Adrenal gland (tissue), 5 donors: Measurements from ENCODE around the gene NR1D1.

Source experiments
- POLR2A ChIP-seq, 2 donors: fragments of 450-650 bp; IDR thresholded peaks; one replicate each; pipeline ENCODE4 v1.6.1; 2017; ENCODE audit warnings: antibody characterized with exemption in 2 of 2, mild to moderate bottlenecking in 2 of 2, moderate library complexity in 1 of 2
- TF ChIP-seq, protein P1 (sequence below), 6 experiments: fragments of 450-650 bp in 4 of 6; fragments of 200-600 bp in 2 of 6; sonication (generic) in 1 of 6; IDR thresholded peaks; 1 replicate in 5 of 6; 2 replicates in 1 of 6; pipeline versions ENCODE4 v1.5.1 to v1.8.0; 2016 to 2021; ENCODE audit warnings: antibody characterized with exemption in 6 of 6, mild to moderate bottlenecking in 2 of 6, moderate library complexity in 1 of 6
- donor health status: DM: no; HTN: no; CAD: no.

DNA sequence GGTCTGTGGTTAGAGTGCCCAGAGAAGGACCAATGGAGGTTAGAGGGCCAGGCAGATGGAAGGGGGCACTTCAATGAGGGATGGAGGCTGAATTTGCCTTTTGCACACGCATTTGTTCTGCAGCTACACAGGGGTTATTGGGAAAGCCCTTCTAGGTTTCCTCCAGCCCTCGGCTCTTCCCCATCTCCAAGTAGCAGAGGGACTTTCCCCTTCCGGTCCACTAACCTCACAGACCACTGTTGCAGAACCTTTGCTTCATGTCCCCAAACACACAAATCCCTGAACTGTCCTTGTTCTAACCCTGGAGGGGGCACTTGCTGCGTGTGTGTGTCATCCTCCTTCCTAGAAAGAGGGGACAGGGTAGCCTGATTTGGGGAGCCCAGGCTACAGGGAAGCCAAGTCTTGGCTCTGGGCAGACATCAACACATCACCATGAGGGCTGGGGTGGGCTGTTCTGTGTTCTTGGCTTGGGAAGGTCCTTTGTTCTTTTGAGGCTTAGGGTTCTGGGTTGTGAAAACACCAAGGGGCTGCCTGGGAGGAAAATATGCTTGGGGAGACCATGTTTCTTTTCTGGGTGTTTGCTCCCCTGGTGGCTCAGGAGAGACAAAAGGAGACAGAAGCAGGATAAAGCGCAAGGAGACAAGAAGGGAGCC, 7.3 kb upstream of the NR1D1 start:
- TF ChIP-seq, protein P1, sequence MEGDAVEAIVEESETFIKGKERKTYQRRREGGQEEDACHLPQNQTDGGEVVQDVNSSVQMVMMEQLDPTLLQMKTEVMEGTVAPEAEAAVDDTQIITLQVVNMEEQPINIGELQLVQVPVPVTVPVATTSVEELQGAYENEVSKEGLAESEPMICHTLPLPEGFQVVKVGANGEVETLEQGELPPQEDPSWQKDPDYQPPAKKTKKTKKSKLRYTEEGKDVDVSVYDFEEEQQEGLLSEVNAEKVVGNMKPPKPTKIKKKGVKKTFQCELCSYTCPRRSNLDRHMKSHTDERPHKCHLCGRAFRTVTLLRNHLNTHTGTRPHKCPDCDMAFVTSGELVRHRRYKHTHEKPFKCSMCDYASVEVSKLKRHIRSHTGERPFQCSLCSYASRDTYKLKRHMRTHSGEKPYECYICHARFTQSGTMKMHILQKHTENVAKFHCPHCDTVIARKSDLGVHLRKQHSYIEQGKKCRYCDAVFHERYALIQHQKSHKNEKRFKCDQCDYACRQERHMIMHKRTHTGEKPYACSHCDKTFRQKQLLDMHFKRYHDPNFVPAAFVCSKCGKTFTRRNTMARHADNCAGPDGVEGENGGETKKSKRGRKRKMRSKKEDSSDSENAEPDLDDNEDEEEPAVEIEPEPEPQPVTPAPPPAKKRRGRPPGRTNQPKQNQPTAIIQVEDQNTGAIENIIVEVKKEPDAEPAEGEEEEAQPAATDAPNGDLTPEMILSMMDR (IDR thresholded peaks at IDR 0.05), result peak in 2 of 6 experiments; percentile 8 to 15
- no peak for TF ChIP-seq POLR2A (IDR thresholded peaks at IDR 0.05)
